SK-N-MC (cell line): ENCODE measurements around the gene TAPBP.

Experiments used
- DNase-seq: peaks from one replicate; pipeline ENCODE4 v3.0.0-alpha.2; 2011; ENCODE audit warnings: low read depth, low spot score
- H3K27ac ChIP-seq: fragments of 200-600 bp; sonication (generic); 2 replicates; pipeline ENCODE4 v1.5.1; 2016; ENCODE audit warnings: mixed run types
- H3K36me3 ChIP-seq: fragments of 200-600 bp; sonication (generic); 2 replicates; pipeline ENCODE4 v1.6.1; 2017; ENCODE audit warnings: antibody characterized with exemption, low read length, mixed read lengths; ENCODE audit not compliant: insufficient read depth
- H3K4me3 ChIP-seq: fragments of 200-600 bp; sonication (generic); 2 replicates; pipeline ENCODE4 v1.5.1; 2016
- H3K9ac ChIP-seq: fragments of 200-600 bp; sonication (generic); 2 replicates; pipeline ENCODE4 v1.8.0; 2017; ENCODE audit warnings: mixed run types, mixed read lengths; ENCODE audit not compliant: insufficient read length
- H3K9me3 ChIP-seq: fragments of 200-600 bp; sonication (generic); 2 replicates; pipeline ENCODE4 v1.6.1; 2017; ENCODE audit warnings: low read depth, mild to moderate bottlenecking, antibody characterized with exemption, low read length, moderate library complexity, mixed read lengths
- EZH2 ChIP-seq: fragments of 200-600 bp; sonication (generic); IDR thresholded peaks from one replicate; pipeline ENCODE4 v1.6.1; 2017; ENCODE audit warnings: antibody characterized with exemption
- FOXP2 ChIP-seq: optimal IDR thresholded peaks from 2 replicates; pipeline ENCODE3; 2011; ENCODE audit warnings: mild to moderate bottlenecking, moderate library complexity; ENCODE audit not compliant: insufficient read depth; ENCODE audit errors: extremely low read length, control extremely low read depth
- POLR2AphosphoS5 ChIP-seq: IDR thresholded peaks from 2 replicates; pipeline ENCODE4 v1.6.1; 2012; ENCODE audit warnings: mild to moderate bottlenecking, low read depth, low read length, borderline replicate concordance

TAPBP gene

GRCh38 chr6:33249732-33250630, 63.9 kb downstream of the TAPBP start:
- DNase-seq = no peak
- Histone ChIP-seq H3K4me3 (peak overlapping the region; percentile 87), H3K27ac (peak overlapping the region; percentile 91), H3K9ac (peak overlapping the region; percentile 93), H3K36me3 (peaks cover 5% of the 10 kb centered on the region; the same call in 1 of the 2 replicates), H3K9me3 (no peaks in the 10 kb centered on the region)
- TF ChIP-seq FOXP2 (no peak), EZH2 (no peak), POLR2AphosphoS5 (no peak)
